ENCODE data around the gene SERTAD4.

Gene SERTAD4

GRCh38 chr1:210272666-210273065, 40.1 kb downstream of the SERTAD4 start:
- H4K20me1 ChIP-seq (ENCODE audit: insufficient read depth, low read length, poor library complexity, severe bottlenecking) = no peaks in the 10 kb centered on the region
- H3K9me3 ChIP-seq (ENCODE audit: insufficient read depth, low read depth, low read length) = no peaks in the 10 kb centered on the region
- H3K4me2 ChIP-seq (ENCODE audit: low read depth, low read length, poor library complexity, severe bottlenecking) = no peak overlapping the region
- H3F3A ChIP-seq (ENCODE audit: low read depth) = no peaks in the 10 kb centered on the region
- no peaks in the 10 kb centered on the region for H3K4me1 ChIP-seq (ENCODE audit: insufficient read depth, low read length, poor library complexity, severe bottlenecking)
- H3K79me2 ChIP-seq (ENCODE audit: insufficient read depth, low read length) = no peaks in the 10 kb centered on the region
- H3K9me2 ChIP-seq (replicated peaks; ENCODE audit: low read depth, low read length) = no peaks in the 10 kb centered on the region
- H3K27me3 ChIP-seq (ENCODE audit: insufficient read depth, low read length, poor library complexity, severe bottlenecking) = no peaks in the 10 kb centered on the region
- H2AFZ ChIP-seq (ENCODE audit: low read length) = no peak overlapping the region
- H3K36me3 ChIP-seq (ENCODE audit: insufficient read depth, low read length) = no peaks in the 10 kb centered on the region
- H3K9ac ChIP-seq (ENCODE audit: low read depth, low read length, poor library complexity, severe bottlenecking) = no peak overlapping the region
- no peak overlapping the region for H3K4me3 ChIP-seq (ENCODE audit: low read length, poor library complexity, severe bottlenecking)
- TF ChIP-seq EZH2phosphoT487 (IDR thresholded peaks at IDR 0.05; ENCODE audit: borderline replicate concordance) = no peak
- TF ChIP-seq CTCF (conservative IDR thresholded peaks at IDR 0.05; ENCODE audit: low read length) = no peak

- Histone ChIP-seq H3K4me3 (ENCODE audit: low read length, poor library complexity, severe bottlenecking) (no peak overlapping the region), H3K9me3 (ENCODE audit: insufficient read depth, low read depth, low read length) (no peaks in the 10 kb centered on the region), H3F3A (ENCODE audit: low read depth) (no peaks in the 10 kb centered on the region), H2AFZ (ENCODE audit: low read length) (no peak overlapping the region), H3K9ac (ENCODE audit: low read depth, low read length, poor library complexity, severe bottlenecking) (no peak overlapping the region), H3K4me2 (ENCODE audit: low read depth, low read length, poor library complexity, severe bottlenecking) (no peak overlapping the region), H3K79me2 (ENCODE audit: insufficient read depth, low read length) (no peaks in the 10 kb centered on the region), H3K27me3 (ENCODE audit: insufficient read depth, low read length, poor library complexity, severe bottlenecking) (no peaks in the 10 kb centered on the region), H3K36me3 (ENCODE audit: insufficient read depth, low read length) (no peaks in the 10 kb centered on the region), H4K20me1 (ENCODE audit: insufficient read depth, low read length, poor library complexity, severe bottlenecking) (no peaks in the 10 kb centered on the region), H3K4me1 (ENCODE audit: insufficient read depth, low read length, poor library complexity, severe bottlenecking) (no peaks in the 10 kb centered on the region), H3K9me2 (replicated peaks; ENCODE audit: low read depth, low read length) (no peaks in the 10 kb centered on the region)
- TF ChIP-seq CTCF (conservative IDR thresholded peaks at IDR 0.05; ENCODE audit: low read length) (no peak), EZH2phosphoT487 (IDR thresholded peaks at IDR 0.05; ENCODE audit: borderline replicate concordance) (no peak)
These were observed 47.6 kb downstream of the SERTAD4 start for GRCh38 chr1:210280221-210280620.

DNA sequence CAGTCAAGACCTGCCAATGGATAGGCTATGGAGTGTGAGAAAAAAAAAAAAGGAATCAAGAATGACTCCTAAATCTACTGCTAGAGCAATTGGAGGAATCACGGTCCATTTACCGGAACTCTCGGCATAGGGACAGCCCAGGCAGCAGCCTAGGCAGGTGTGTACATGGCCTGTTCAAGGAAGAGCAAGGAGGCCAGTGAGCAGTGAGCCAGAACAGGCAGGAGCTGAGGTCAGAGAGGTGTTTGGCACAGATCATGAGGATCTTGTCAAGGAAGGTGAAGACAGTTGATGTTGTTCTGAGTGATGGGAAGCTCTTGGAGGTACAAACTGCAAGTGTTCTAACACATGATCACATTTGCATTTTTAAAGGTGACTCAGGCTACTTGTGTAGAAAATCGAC, 55.5 kb downstream of the SERTAD4 start:
- Histone ChIP-seq H2AFZ (ENCODE audit: low read length) (no peak overlapping the region), H4K20me1 (ENCODE audit: insufficient read depth, low read length, poor library complexity, severe bottlenecking) (no peaks in the 10 kb centered on the region), H3K9me3 (ENCODE audit: insufficient read depth, low read depth, low read length) (no peaks in the 10 kb centered on the region), H3K9me2 (replicated peaks; ENCODE audit: low read depth, low read length) (no peaks in the 10 kb centered on the region), H3K79me2 (ENCODE audit: insufficient read depth, low read length) (no peaks in the 10 kb centered on the region), H3K27me3 (ENCODE audit: insufficient read depth, low read length, poor library complexity, severe bottlenecking) (no peaks in the 10 kb centered on the region), H3K9ac (ENCODE audit: low read depth, low read length, poor library complexity, severe bottlenecking) (no peak overlapping the region), H3K4me1 (ENCODE audit: insufficient read depth, low read length, poor library complexity, severe bottlenecking) (no peaks in the 10 kb centered on the region), H3K4me3 (ENCODE audit: low read length, poor library complexity, severe bottlenecking) (no peak overlapping the region), H3F3A (ENCODE audit: low read depth) (no peaks in the 10 kb centered on the region), H3K36me3 (ENCODE audit: insufficient read depth, low read length) (no peaks in the 10 kb centered on the region), H3K4me2 (ENCODE audit: low read depth, low read length, poor library complexity, severe bottlenecking) (no peak overlapping the region)
- TF ChIP-seq CTCF (conservative IDR thresholded peaks at IDR 0.05; ENCODE audit: low read length) (no peak), EZH2phosphoT487 (IDR thresholded peaks at IDR 0.05; ENCODE audit: borderline replicate concordance) (no peak)

All from Loucy (cell line).